ENCODE data around the gene NCLN.

Gene NCLN

GRCh38 chr19:3194106-3195087, 8.7 kb downstream of the NCLN start:
- no peak for TF ChIP-seq CTCF (IDR thresholded peaks at IDR 0.05; ENCODE audit: control insufficient read depth, extremely low read depth, insufficient read depth)
- H3K4me3 ChIP-seq (ENCODE audit: low read depth, low read length): no peak overlapping the region
- no peak for DNase-seq (ENCODE audit: low read depth)

GRCh38 chr19:3196064-3196932, 10.6 kb downstream of the NCLN start:
- no peak for DNase-seq (ENCODE audit: low read depth)
- no peak overlapping the region for H3K4me3 ChIP-seq (ENCODE audit: low read depth, low read length)
- TF ChIP-seq CTCF (IDR thresholded peaks at IDR 0.05; ENCODE audit: control insufficient read depth, extremely low read depth, insufficient read depth): no peak

GRCh38 chr19:3196933-3197205, 11.1 kb downstream of the NCLN start:
- DNase-seq (ENCODE audit: low read depth): no peak
- H3K4me3 ChIP-seq (ENCODE audit: low read depth, low read length): no peak overlapping the region
- no peak for TF ChIP-seq CTCF (IDR thresholded peaks at IDR 0.05; ENCODE audit: control insufficient read depth, extremely low read depth, insufficient read depth)

DNA sequence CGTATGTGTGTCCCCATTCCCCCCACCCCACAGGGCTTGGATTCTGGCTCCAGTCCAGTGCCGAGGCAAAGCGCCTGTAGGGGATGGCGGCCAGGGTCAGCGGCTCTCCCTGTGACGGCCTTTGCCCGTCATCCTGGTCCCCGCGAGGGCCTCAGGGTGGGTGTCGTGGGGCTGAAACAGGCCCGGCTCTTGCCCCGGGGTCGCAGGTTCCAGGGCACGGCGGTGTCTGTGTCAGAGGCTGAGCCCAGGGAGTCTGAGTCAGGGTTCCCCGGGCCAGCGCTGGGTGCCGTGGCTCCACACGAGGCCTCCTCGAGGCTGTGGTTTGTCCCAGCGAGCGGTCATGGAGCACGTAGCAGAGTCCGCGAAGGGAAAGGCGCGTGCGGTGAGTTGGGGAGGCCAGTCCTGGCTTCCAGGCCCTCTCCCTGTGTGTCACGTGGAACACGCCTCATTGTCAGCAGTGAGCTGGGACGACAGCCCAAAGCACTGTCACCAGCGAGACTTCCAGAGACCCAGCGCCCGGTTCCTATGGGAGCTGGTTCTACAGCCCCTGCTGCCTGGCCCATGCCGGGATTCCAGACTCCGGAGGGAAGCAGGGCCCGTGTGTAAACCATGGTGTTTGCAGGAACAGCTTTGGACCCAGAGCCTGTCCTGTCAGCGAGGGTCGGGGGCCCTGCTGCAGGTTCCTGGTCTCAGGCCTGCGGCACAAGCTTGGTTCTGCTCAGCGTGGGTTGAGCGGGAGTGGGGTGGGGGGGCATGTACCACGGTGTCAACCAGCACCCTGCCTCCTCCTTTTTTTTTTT, 13.4 kb downstream of the NCLN start:
- no peak overlapping the region for H3K4me3 ChIP-seq (ENCODE audit: low read depth, low read length)
- no peak for DNase-seq (ENCODE audit: low read depth)
- no peak for TF ChIP-seq CTCF (IDR thresholded peaks at IDR 0.05; ENCODE audit: control insufficient read depth, extremely low read depth, insufficient read depth)

GRCh38 chr19:3201072-3201700, 15.5 kb downstream of the NCLN start:
- DNase-seq (ENCODE audit: low read depth): no peak
- no peak overlapping the region for H3K4me3 ChIP-seq (ENCODE audit: low read depth, low read length)
- no peak for TF ChIP-seq CTCF (IDR thresholded peaks at IDR 0.05; ENCODE audit: control insufficient read depth, extremely low read depth, insufficient read depth)

DNA sequence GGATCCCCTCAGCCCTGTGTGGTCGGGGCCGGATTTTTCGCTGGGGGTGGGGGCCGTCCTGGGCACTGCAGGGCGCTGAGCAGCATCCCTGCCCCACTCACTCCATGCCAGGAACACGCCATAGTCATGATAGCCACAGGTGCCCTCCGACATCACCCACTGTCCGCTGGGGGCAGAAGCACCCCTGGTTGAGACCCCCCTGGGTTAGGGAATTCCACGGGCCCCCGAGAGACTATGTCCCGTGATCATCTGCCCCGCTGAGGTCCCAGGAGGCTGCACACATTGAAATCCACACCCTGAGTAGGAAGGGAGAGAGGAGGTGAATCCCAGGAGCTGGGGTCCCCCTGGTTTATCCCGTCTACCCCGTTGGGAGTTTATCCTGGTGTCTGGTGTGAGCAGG, 16.2 kb downstream of the NCLN start:
- no peak for DNase-seq (ENCODE audit: low read depth)
- TF ChIP-seq CTCF (IDR thresholded peaks at IDR 0.05; ENCODE audit: control insufficient read depth, extremely low read depth, insufficient read depth): no peak
- no peak overlapping the region for H3K4me3 ChIP-seq (ENCODE audit: low read depth, low read length)
